Inflammatory macrophage treated with lipopolysaccharide for 1 hour (primary cell): ENCODE results near the gene KCNQ5.

Experiments
- DNase-seq, 2 donors: peaks; one replicate each; pipeline ENCODE4 v3.0.0-alpha.2; 2020 to 2022

Gene KCNQ5

DNA sequence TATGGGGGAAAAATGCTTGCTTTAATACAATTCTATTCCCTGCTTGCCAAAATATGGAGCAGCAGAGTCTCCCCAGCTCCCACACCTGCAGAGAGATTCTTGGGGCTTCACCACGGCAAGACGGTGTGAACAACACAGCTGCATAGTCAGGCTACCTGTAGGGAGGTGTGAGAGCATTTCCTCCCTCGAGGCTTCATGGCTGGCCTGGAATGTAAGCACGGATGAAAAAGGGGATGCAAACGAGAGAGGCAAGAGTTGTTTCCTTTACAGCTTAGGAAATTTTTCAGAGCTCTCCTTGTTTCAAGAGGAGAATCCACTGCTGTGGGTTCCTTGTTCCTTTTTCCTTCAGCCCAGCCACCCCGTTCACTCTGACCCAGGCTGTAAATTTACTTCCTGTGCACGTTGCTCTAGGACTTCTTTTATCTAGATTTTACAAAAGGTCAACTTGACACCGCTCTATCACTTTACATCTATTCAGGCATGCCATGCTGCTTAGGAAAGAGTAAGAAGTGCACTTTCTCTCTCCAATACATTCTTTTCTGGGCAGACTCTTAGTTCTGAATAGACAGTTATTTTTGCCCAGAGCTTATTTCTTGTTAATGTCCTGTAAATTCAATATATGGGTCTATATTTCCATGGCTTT lies 406.4 kb downstream of the KCNQ5 start:
- no peak for DNase-seq

DNA sequence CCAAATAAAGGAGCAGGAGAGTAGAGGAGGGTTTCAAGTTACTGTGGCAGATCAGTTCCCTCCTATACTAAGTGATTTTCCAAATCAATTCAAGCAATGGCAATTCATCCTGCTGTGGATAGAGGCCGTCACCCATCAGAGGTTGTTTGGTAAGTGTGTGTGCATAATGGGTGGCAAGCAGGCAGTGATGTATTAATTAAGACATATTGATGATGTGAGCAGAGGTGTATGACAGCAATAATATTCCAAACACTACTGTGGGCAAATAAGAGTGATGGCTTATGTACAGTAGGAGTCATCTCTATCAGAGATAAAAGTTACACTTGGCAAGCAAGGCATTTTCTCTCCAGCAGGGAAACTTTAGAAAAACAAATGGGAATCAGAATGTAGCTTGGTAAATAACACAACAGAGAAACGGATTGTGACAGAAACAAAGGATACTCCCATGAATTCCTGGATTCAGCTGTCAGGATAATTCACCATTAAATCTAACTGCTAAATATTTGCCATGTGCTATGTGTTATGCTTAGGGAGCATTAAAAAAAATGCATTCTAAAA lies 407.1 kb downstream of the KCNQ5 start:
- DNase-seq = no peak

DNA sequence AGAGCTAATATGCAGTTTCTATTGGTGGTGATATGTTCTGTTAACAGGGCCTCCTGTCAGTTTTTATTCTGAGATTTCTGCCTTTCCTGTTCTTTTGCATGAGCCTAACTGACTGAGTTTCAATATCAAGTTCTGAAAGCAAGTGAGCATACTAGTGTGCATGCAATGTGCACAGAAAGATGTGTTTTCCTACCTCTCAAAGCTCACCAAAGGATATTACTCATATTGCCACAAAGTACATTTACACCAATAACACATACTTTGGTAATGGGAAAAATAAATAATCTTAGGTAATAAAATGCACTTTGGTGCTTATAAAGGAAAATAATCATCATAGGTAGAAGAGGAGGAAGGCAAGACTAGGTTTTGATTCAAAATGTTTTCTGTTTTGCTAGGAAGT lies 408.4 kb downstream of the KCNQ5 start:
- no peak for DNase-seq

DNA sequence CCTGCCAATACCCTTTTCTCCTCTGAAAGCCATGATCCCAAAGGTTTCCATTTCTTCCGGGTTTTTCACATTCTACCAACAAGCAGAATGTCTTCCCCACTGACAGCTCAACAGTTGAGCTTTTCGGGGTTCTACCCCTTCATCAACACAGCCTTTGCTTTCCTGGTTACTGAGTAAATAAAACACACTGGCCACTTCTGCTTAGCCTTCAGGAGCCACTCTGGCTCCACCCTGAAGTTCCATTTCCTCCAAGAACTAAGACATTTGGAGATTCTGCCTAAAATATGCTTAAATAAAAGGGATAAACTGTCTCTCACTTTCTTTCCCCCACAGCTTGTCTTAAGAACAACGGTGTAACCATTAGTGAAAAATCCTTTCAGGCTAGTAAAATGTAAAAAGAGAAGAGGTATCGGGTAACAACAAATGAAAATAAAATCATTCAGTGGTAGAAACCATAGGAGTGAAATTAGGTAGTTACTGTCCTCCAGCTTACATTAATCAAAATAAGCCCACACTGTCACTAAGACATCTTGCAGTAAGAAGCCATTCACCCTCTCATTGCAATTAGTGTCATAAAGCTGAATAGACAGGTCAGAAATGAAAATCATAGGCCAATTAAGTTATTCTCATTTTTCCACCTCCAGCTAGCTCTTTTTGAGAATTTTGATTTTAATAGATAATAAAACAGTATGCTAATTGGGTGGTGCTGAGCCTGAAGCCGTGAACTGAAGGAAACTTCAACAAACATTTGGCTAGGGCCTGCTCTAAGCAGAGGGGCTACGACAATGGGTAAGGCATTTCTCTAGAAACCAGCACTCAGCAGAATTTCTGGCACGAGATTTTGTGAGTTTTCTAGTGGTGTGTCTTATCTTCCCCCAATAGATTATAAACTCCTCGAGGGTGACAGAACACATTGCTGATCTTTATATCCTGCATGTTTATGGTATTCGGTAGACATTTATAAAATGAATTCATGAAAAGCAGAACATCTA lies 409.2 kb downstream of the KCNQ5 start:
- no peak for DNase-seq

DNA sequence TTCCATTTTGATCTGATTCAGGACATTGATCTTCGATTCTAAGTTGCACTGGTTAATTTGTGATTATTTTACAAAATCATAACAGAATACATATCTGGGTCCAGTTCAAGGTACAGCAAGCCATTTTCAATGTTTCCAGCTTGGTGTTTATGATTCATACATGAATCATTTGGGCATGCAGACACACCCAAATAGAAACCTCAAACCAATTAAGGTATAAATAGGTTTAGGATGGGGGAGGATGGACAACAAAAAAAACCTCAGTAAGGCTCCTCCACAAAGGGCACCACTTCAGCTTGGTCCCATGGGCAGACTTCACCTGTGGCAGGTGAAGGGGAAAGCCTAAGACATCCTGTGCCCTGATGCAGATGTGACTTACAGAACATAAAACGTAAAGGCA lies 410.7 kb downstream of the KCNQ5 start:
- no peak for DNase-seq

DNA sequence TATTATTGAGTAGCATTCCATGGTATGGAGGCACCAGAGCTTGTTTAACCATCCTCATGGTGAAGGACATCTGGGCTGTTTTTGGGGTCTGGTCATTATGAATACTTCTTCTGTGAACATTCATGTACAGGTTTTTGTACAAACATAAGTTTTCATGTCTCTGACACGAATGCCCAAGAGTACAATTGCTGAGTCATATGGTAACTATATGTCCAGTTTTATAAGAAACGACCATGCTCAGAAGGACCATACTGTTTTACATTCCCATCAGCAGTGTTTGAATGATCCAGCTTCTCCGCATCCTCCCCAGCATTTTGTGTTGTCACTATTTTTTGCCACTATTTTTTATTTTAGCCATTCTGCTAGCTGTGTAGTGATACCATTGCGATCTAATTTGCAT lies 414.8 kb downstream of the KCNQ5 start:
- no peak for DNase-seq

DNA sequence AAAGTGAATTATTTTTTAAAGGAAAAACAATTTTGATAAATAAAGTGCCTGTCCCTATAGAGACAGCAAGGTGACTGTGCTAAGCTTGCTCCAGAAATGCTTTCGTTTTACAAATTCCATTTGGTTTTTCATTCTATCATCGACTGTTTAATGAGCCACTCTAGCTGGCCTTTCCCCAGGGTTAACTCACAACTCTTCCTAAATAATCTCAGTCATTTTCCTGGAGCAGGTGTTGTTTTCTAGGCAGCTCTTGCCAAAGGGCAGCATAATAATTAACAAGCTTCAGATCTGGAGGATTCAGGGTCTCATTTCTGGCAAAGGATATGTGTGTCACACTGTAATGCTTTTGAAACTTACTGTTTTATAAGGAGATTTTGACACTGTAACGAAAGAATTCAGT lies 419.2 kb downstream of the KCNQ5 start:
- DNase-seq = no peak

DNA sequence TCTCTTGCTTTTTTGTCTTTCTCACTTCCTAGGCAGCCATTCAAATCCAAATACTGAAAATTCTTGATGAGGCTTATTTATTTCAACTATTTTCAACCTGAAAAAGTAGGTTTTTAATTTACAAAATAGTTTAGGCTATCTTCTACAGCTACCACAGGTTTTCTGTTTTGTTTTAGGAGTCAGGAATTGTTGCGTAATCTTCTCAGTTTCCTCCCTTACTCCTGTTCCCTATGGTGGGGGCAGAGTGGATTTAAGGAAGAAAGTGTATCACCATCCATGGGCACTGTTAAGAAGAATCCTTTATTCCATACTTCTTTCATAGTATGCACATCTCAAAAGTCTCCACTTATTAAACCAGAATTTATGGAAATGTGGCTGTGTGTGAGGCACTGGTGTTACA lies 421.0 kb downstream of the KCNQ5 start:
- DNase-seq = no peak

DNA sequence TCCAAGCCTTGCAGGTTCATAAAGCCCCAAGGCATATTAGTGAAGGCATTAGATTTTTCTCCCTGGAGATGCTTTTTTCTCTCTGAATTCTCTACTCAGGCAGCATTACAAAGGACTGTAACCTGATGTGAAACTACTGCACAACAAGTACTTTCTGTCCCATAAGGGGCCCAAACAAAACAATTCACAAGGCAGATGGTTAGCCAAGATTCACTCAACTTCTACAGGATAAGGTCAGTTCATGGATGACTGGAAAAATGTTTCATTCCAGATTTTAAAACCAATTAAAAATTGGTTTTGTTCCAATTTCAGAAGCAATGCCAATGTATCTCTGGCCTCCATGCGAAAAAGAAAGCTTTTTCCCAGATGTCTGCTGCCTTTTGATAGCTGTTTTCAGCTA lies 421.6 kb downstream of the KCNQ5 start:
- DNase-seq = no peak

DNA sequence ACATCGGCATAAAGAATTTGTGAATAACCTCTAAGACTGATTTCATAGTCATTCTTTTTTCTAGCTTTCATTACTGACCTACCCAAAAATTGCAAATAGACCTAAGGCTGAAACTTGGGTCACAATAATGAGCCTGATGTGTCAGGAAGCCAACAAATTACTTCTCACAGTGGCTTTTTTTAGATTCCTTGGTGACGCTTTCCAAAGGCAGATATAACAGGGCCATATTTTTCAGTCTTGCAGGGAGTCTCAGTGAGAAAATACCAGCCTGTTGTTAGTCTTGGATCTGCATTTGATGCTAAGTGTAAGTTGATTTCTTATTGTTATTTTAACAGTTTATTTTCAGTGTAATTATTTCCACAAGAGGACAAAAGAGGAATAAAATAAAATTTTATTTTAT lies 423.7 kb downstream of the KCNQ5 start:
- DNase-seq = no peak

DNA sequence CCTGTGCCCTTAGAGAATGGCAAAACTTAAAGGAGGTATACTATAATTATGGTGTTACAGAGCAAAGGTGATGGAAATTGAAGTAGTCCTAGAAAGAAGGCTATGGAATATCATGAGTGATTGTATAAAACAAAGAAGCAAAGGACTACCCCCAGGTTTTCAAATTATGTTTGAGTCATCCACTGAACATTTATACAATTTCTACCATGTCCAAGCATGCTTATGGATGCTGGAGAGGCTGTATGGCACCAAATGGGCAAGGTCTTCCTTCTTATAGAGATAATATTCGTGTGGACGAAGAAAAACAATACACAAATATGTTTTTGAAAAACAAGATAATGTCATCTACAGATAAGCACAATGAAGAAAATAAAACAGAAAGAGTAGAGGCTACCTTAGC lies 425.9 kb downstream of the KCNQ5 start:
- no peak for DNase-seq

DNA sequence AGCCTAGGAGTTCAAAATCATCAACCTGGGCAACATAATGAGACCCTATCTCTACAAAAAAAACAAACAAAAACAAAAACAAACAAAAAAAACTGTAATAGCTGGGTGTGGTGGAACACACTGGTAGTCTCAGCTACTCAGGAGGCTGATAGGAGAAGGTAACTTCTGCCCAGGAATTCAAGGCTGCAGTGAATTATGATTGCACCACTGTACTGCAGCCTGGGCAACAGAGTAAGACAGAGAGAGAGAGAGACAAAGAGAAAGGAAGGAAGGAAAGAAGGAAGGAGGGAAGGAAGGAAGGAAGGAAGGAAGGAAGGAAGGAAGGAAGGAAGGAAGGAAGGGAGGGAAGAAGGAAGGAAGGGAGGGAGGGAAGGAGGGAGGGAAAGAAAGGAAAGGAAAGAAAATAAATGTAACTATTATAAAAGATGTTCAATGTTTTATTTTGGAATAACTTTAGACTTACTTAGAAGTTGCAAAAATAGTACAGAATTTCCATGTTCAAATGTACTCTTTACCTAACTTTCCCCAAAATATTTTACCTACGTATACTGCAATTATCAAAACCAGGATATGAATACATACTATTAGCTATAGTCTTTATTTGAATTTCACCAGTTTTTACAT lies 428.2 kb downstream of the KCNQ5 start:
- DNase-seq = no peak

DNA sequence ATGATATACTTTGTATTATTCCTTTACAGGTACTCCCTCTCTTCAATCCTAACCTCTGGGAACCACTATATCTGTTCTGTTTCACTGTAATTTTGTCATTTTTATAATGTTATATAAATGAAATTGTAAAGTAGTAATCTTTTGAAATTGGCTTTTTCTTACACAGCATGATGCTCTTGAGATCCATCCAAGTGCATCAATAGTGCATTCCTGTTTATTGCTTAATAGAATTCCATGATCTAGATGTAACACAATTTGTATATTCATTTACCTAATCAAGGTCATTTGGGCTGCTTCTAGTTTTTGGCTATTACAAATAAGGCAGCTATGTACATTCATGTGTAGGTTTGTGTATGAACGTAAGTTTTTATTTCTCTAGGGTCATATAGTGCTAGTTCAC lies 428.8 kb downstream of the KCNQ5 start:
- DNase-seq = no peak

DNA sequence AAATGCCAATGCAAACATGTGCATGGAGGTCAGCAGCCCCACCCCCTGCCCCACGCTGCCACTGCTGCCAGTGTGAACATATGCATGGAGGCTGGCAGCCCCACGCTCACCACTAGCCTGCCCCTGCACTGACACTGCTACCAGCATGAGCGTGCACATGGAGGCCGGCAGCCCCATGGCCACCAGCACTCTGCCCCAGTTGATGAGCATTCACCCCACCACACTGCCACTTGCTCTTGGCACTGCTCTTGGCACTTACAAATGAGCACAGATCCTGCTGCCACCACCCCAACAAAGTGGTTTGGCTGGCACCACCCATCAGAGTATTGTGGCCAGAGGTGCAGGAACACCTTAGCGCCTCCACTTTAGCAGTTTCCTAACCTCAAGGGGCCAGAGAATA lies 429.3 kb downstream of the KCNQ5 start:
- DNase-seq = no peak

DNA sequence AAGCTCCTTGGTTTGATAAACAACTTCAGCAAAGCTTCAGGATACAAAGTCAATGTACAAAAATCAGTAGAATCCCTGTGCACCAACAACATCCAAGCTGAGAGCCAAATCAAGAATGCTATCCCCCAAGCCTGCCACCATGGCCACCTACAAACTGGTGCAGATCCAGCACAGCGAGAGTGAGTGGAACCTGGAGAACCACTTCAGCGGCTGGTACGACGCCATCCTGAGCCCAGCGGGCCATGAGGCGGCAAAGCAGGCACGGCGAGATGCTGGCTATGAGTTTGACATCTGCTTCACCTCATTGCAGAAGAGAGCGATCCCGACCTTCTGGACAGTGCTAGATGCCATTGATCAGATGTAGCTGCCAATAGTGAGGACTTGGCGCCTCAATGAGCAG lies 433.1 kb downstream of the KCNQ5 start:
- no peak for DNase-seq

DNA sequence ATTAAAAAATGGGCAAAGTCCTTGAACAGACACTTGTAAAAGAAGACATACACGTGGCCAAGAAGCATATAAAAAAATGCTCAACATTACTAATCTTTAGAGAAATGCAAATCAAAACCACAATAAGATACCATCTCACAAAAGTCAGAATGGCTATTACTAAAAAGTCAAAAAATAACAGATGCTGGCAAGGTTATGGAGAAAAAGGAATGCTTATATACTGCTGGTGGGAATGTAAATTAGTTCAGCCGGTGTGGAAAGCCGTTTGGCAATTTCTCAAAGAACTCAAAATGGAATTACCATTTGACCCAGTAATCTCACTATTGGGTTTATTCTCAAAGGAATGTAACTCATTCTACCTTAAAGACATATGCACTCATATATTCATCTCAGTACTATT lies 436.9 kb downstream of the KCNQ5 start:
- no peak for DNase-seq

DNA sequence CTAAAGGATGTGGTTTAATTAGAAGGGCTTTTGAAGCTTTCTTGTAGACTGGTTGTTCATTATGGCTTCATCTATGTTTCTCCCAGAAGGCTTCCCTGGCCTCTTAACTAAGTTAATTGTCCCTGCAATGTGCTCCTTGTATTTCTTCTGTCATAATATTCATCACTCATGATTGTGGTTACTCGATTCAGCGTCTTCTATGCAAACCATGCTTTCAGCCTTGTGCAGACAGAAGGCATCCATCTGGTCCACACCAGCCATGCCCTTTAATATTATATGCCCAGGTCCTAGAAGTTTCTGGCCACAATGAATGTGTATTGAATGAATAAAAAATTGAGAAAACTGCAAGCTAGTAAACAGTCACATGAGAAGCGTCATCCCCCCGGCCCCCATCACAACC lies 440.3 kb downstream of the KCNQ5 start:
- no peak for DNase-seq

DNA sequence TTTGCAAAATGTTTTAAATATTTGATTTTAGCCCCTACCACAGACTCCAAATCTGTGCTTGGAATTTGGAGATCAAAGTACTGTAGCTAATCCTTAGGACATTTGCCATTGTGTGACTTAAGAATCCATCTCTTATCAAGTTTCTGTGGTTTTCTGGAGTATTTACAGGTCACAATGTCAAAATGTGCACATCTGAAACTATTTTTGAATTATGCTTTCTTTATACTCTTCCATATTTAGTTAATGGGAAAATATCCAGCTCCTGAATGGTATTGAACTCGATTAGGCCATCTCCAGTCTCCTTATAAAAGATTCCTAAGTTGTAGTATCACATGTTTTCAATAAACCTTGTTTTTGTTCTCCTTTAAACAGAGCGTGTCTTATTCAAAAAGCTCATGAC lies 441.0 kb downstream of the KCNQ5 start:
- DNase-seq = no peak

DNA sequence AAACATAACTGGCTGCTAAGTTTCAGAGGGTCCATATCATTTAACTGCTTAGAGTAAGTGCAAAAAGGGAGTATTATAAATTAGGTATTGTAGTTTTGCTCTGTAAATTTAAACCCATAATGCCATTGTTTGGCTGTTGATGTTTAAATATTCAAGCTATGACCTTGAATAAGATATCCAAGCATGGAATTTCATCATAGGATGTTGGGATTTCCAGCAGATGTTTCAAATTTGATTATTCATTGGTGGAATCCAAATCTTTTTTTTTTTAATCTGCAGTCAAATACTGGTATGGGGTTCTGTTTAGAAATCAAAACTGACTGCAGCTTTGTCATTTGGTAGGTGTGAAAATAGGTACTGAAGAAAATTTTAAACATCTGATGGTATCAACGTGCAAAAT lies 442.4 kb downstream of the KCNQ5 start:
- DNase-seq = no peak

DNA sequence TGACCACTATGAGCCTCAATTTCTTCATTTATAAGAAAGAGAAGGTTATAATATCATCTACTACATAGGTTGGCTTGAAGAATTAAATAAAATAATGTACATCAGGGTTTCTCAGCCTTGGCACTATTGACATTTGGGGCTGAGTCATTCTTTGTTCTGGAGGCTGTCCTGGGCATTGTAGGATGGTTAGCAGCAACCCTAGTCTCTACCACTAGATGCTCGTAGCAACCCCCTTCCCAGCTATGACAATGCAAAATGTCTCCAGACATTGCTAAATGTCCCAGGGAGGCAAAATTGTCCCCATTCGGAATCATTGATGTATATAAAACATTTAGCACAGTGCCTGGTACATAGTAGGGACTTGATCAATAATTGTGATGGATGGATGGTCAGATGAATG lies 451.4 kb downstream of the KCNQ5 start:
- no peak for DNase-seq

DNA sequence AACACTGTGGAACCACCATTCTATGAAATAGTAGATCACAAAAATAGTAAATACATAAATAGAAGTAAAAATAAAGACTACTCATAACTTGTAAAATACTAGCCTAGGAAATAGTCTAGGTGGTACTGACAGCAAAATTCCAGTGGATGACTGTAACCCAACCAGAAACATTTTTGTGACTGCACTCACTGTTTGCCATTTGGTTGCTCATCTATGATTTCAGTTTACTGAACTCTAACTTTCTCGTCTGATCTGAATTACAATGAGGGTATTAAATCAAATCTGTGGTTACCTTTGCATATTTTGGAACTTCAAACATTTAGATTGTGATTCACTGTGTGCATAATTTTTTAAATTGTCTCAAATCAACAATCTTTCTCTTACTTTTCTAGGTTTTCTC lies 452.3 kb downstream of the KCNQ5 start:
- no peak for DNase-seq

DNA sequence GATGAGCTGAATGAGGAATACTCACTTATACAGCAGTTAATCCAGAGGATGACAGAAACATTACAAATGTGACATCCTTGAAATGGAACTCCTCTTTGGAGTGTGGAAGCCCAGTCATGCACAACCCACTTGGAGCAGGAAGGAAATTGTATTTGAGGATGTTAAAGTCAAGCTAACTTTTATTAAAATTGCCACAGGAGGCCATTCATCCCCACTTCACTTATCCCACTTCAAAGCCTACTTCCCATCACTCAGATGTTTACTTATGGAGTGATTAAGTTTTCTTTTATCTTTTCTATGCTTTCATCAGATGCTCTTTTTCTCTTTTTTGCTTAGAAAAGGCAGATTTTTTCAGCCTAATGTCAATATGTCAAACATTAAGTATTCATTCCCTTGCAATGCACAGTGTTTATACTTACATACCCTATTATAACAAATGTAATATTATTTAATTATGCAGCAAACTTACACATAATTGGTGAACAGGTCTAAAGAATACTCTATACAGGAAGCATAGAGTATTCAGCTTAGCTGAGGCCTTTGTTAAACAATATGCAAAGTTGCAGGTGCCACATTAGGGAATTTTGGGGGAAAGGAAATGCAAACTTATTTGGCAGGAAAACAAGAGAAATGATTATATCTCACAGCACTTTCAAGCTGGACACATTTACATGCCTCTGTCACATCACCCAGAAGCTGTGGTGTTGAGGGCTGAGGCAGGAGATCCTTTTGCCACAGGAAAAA lies 454.5 kb downstream of the KCNQ5 start:
- DNase-seq = no peak

DNA sequence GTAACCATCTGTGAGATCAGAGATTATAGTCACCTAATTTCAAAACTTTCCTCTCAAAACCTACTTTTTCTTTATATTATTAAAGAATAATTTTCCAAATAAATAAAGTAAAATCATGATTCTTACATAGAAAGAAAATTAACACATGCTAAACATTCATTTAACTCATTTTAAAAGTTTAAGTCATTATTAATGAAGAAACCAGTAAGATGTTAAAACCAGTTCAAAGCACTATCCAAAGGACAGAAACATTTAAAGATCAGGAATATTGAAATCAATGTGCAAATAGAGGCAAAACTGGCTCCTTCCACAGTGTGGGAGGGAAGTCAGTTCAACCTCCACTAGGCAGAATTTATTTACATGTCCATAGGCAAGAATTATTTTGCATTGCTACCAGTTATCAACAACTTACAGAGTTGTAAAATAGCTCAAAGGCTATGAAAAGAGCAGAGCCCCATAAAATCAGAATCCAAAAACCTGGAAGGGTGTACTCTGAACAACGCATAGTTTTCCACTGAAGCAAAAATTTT lies 456.5 kb downstream of the KCNQ5 start:
- no peak for DNase-seq
